Stimulated activated naive CD4-positive, alpha-beta T cell (primary cell): ENCODE results near the gene TSKU.
"Not testable (repeated sequence)": the region's sequence is repeated elsewhere in the genome, so short reads cannot be mapped to it uniquely, and the experiment has no call there.

Source experiments
- DNase-seq, 6 experiments: peaks; one replicate each; lab custom pipeline; 2025; lab: John Stamatoyannopoulos, UW

The TSKU gene

GRCh38 chr11:76788661-76789442 is 5.7 kb downstream of the TSKU start:
- DNase-seq = no peak

- no peak for DNase-seq
Measured at GRCh38 chr11:76789443-76789719, 6.2 kb downstream of the TSKU start.

- no peak for DNase-seq
Measured at GRCh38 chr11:76790251-76790650, 7.1 kb downstream of the TSKU start.

GRCh38 chr11:76791002-76791770 is 8.0 kb downstream of the TSKU start:
- DNase-seq = not testable (repeated sequence)

- no peak for DNase-seq
Measured at GRCh38 chr11:76791861-76792260, 8.7 kb downstream of the TSKU start.

- DNase-seq = no peak
Measured at GRCh38 chr11:76792505-76793264, 9.5 kb downstream of the TSKU start.

- DNase-seq = no peak
Measured at GRCh38 chr11:76793391-76794291, 10.5 kb downstream of the TSKU start.

GRCh38 chr11:76794371-76795289 is 11.5 kb downstream of the TSKU start:
- no peak for DNase-seq

- DNase-seq = no peak
Measured at GRCh38 chr11:76795290-76795935, 12.3 kb downstream of the TSKU start.

- DNase-seq = no peak
Measured at GRCh38 chr11:76795936-76796441, 12.8 kb downstream of the TSKU start.

GRCh38 chr11:76796511-76797198 is 13.5 kb downstream of the TSKU start:
- DNase-seq = no peak

- DNase-seq = no peak
Measured at GRCh38 chr11:76797341-76798201, 14.4 kb downstream of the TSKU start.

- DNase-seq = no peak
Measured at GRCh38 chr11:76798202-76798581, 15.0 kb downstream of the TSKU start.

- DNase-seq = no peak
Measured at GRCh38 chr11:76798671-76799065, 15.5 kb downstream of the TSKU start.

GRCh38 chr11:76799066-76799804 is 16.1 kb downstream of the TSKU start:
- peak; percentile 48 to 77 (median 66) for DNase-seq

GRCh38 chr11:76800466-76801200 is 17.5 kb downstream of the TSKU start:
- no peak for DNase-seq

GRCh38 chr11:76801225-76801624 is 18.1 kb downstream of the TSKU start:
- DNase-seq = no peak
